NCI-H2081 treated with DMSO at 0.1 percent for 48 hours (cell line): ENCODE measurements around the gene HS6ST1.
"Not testable (repeated sequence)": the region's sequence is repeated elsewhere in the genome, so short reads cannot be mapped to it uniquely, and the experiment has no call there.

Experiments used
- DNase-seq: peaks from one replicate; lab custom pipeline; 2025; lab: John Stamatoyannopoulos, UW

HS6ST1 gene

DNA sequence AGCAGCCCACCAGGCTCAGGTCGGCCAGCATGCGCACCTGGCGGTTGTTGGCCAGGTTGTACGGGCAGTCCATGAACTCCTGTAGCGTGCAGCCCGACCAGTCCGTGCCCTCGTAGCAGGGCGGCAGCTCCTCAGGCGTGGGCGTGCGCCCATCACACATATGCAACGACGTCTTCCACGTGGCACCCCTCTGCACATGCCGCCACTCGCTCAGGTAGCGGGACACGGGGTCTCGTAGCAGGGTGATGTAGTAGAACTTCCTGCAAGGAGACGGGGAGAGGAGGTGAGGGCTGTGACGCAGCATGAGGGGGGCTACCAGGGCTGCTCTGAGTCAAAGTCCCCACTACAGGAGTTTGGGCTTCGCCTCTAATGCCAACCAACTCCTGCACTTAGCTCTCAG, 50.1 kb downstream of the HS6ST1 start:
- DNase-seq: not testable (repeated sequence)

- DNase-seq: not testable (repeated sequence)
These were observed 50.5 kb downstream of the HS6ST1 start for GRCh38 chr2:128268145-128268544.

DNA sequence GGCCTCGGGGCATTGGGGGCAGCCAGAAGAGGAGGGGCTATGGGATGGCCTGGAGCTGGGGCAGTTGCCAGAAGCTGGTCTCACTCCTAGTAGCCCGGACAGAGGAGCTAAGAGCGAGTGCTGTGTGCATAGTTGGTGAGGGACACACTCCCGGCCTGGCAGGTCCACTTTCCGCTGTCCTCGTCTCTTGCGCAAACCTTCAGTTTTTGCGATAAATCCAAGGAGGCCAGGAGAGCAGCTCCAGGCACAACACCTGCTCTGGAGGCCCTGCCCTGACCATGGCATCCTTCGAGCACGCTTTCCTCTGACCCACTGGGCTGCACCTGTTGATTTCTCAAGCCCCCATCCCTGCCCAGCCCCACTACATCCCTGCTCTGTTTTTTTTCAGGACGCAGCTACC, 51.0 kb downstream of the HS6ST1 start:
- not testable (repeated sequence) for DNase-seq

- DNase-seq: not testable (repeated sequence)
These were observed 51.5 kb downstream of the HS6ST1 start for GRCh38 chr2:128267197-128267596.

- not testable (repeated sequence) for DNase-seq
These were observed 52.2 kb downstream of the HS6ST1 start for GRCh38 chr2:128266463-128266862.

DNA sequence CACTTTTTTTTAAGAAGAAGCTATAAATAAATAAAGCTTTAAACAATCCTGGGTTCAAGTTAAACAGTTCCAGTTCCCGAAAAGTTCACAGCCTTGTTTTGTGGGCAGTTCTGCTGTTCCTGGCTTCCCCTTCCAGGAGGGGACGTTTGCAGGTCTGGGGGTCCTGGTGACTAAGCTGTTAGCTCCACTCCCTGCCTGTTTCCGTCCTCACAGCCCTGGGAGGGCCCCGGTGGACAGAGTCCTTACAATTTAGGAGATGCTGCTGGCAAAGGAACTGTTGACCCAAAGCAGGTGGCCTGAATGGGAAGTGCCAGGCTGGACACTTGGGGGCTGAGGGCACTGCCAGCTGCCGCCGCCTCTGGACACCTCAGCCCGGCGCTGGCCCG, 53.1 kb downstream of the HS6ST1 start:
- DNase-seq: not testable (repeated sequence)

GRCh38 chr2:128264881-128265607, 53.6 kb downstream of the HS6ST1 start:
- no peak for DNase-seq

DNA sequence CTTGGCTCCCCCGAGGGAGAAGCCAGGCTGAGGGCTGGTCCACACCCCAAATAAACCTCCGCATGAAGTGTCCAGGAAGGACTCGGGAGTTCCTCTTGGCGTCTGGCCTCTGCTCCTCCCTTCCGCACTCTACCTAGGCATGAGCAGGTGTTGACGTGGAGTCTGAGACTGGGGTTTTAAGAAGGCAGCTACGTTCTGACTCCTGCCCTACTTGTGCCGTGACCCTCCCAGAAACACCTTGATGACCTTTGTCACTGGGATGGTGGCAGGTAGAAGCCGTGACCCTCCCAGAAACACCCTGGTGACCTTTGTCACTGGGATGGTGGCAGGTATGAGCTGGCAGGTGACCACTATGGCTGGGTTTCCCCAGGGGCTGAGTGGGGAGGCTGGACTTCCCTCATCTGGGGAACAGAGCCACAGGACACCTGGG, 54.8 kb downstream of the HS6ST1 start:
- DNase-seq: no peak

DNA sequence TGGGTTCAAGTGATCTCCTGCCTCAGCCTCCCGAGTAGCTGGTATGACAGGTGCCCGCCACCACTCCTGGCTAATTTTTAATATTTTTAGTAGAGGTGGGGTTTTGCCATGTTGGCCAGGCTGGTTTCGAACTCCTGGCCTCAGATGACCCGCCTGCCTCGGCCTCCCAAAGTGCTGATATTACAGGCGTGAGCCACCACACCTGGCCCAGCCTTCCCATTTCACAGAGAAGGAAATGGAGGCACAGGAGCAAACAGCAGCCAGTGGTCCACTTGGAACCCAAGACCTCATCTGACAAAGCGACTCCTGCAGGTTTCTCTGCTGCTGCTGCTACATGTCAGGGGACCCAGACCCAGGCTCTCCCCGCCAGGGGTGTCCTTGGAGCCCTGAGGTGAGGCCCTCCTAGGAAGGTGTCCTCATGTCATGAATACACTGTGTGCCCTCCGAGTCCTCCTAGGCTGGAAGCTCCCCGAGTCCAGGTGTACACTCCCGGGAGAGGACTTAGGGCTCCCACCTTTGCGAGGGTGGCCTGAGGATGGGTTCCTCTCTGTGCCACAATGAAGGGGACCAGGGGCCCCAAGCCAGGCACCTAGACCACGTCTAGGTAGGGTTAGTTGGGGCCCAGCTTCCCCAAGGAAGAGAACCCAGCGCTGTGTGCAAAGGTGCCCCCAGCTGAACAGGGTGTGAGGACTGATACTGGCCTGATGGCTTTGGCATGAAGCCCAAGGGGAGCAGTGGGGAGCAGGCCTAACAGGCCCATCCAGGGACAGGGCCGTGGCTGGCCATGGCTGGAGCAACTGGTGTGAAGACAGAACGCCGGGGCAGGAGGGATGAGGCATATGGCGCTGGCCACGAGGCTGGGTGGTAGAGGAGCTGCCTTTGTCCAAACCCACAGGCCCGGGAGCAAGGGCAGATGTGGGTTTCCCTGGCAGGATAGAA, 56.1 kb downstream of the HS6ST1 start:
- no peak for DNase-seq

- no peak for DNase-seq
These were observed 57.2 kb downstream of the HS6ST1 start for GRCh38 chr2:128261245-128262128.

DNA sequence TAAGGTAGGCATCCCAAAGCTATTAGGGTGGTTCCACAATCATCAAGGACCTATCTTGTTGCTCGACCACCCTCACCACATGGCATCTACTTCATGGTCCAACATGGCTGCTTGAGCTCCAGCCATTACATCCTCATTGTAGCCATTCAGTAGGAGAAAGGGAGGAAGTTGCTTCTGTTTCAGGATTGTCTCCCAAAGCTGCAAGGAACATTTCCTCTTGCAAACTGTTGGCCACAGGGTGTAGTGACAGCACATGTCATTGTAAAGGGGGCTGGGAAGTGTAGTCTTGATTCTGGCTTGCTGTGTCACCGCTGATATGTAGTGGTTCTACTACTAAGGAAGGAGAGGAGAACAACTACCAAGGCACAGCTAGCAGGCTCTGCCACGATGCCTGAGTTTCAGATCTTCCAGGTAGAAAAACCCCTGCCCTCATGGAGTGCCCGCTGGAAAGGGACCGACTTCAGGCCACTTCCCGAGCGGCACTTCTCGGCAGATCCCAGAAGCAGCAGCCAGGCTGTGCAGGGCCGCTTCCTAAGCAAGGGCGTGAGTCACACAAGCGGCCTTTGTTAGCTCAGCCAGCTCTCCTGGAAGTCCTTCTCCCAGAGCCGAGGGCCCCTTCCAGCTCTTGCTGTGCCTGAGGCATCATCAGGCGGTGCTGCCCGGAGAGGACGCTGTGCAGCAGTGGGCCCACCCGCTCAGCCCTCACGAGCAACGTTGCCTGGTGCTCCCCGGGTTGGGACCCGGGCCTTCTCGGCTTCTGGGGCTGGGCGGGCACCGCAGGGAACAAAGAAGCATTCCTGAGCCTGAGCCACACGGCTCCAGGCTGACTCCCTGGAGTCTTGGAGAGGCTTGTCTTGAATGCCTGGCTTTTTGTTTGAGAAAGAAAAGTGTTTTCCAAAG, 58.2 kb downstream of the HS6ST1 start:
- DNase-seq: no peak

- no peak for DNase-seq
These were observed 59.1 kb downstream of the HS6ST1 start for GRCh38 chr2:128259585-128259984.

DNA sequence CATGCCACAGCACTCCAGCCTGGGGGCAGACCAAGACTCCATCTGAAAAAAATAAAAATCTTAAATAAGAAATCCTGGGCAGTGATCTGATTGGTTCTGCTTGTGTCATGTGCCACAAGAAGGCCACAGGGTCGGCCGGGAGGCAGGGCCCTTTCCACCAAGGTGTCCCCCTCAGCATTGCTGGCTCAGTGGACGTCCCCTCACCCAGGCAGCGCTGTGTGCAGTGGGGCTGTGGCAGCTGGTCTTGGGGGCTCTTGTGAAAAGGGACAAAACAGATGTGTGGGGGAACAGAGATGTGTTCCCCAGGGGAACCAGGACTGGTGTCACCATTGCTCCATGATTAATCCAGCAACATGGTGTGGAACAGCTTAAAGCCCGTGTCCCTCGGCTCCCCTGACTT, 60.5 kb downstream of the HS6ST1 start:
- DNase-seq: no peak

GRCh38 chr2:128252501-128252900, 66.2 kb downstream of the HS6ST1 start:
- DNase-seq: no peak

- DNase-seq: not testable (repeated sequence)
These were observed 66.6 kb downstream of the HS6ST1 start for GRCh38 chr2:128252086-128252485.

- DNase-seq: no peak
These were observed 68.2 kb downstream of the HS6ST1 start for GRCh38 chr2:128250229-128251025.

DNA sequence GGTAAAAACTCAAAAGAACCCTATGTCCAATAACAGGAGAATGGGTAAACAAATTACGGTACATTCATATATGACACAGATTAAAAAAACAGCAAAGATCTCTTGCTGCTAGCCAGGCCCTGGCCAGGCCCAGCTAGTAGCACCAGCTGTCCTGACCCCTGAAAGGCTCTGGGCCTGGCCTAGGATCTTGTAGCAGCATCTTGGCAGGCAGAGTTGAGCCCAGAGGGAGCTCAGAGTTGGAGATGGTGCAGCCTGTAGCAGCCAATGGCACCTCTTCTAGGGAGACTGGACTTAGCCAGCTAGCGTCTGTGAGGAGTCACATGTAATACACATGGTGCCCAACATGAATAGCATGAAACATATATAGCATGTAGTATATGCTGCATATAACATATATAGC, 69.1 kb downstream of the HS6ST1 start:
- DNase-seq: no peak

GRCh38 chr2:128245813-128246212, 72.9 kb downstream of the HS6ST1 start:
- no peak for DNase-seq

DNA sequence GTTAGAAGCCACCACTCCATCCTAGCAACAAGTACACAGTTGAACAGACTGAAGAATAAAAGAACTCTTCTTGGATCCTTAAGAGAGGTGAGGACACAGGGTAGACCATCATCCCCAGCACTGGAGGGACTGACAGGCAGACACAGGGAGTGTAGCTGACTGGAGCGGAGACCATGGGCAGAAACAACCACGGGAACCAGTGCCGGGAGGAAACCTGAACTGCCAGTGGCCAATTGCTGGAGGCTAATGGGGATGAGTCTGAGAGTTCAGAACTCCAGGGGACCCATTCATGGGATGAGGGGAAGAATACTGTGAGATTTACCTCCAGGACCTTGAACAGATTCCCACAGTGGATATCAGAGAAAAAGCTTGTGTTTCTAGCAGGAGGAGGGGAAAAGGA, 76.8 kb downstream of the HS6ST1 start:
- no peak for DNase-seq
